GM19193 (cell line): Measurements from ENCODE around the gene PLA1A.

Experiments used
- POLR2A ChIP-seq: IDR thresholded peaks from 4 replicates; pipeline ENCODE4 v1.6.1; 2011; ENCODE audit not compliant: insufficient read depth, insufficient read length; ENCODE audit errors: extremely low read depth

The PLA1A gene

GRCh38 chr3:119594066-119594465, 3.6 kb upstream of the PLA1A start:
- no peak for TF ChIP-seq POLR2A

- peak; percentile 9 for TF ChIP-seq POLR2A
These were observed 1.9 kb upstream of the PLA1A start for GRCh38 chr3:119595639-119596334.

GRCh38 chr3:119596398-119596797, 1.3 kb upstream of the PLA1A start:
- TF ChIP-seq POLR2A = no peak

- no peak for TF ChIP-seq POLR2A
These were observed 869 bp downstream of the PLA1A start for GRCh38 chr3:119598410-119599098.

- no peak for TF ChIP-seq POLR2A
These were observed 2.0 kb downstream of the PLA1A start for GRCh38 chr3:119599558-119600174.

- no peak for TF ChIP-seq POLR2A
These were observed 3.0 kb downstream of the PLA1A start for GRCh38 chr3:119600732-119601131.

- peak; percentile 25 for TF ChIP-seq POLR2A
These were observed 3.5 kb downstream of the PLA1A start for GRCh38 chr3:119601154-119601553.

- TF ChIP-seq POLR2A = no peak
These were observed 5.0 kb downstream of the PLA1A start for GRCh38 chr3:119602676-119603075.

- no peak for TF ChIP-seq POLR2A
These were observed 7.2 kb downstream of the PLA1A start for GRCh38 chr3:119604878-119605277.

GRCh38 chr3:119608405-119609000, 10.8 kb downstream of the PLA1A start:
- TF ChIP-seq POLR2A = no peak

GRCh38 chr3:119609301-119609700, 11.6 kb downstream of the PLA1A start:
- no peak for TF ChIP-seq POLR2A

- TF ChIP-seq POLR2A = no peak
These were observed 14.0 kb downstream of the PLA1A start for GRCh38 chr3:119611664-119612063.

GRCh38 chr3:119613201-119613600, 15.5 kb downstream of the PLA1A start:
- no peak for TF ChIP-seq POLR2A

- no peak for TF ChIP-seq POLR2A
These were observed 16.2 kb downstream of the PLA1A start for GRCh38 chr3:119613872-119614271.

GRCh38 chr3:119616056-119616455, 18.4 kb downstream of the PLA1A start:
- no peak for TF ChIP-seq POLR2A
